ENCODE results near the gene PDGFRB.

DNA sequence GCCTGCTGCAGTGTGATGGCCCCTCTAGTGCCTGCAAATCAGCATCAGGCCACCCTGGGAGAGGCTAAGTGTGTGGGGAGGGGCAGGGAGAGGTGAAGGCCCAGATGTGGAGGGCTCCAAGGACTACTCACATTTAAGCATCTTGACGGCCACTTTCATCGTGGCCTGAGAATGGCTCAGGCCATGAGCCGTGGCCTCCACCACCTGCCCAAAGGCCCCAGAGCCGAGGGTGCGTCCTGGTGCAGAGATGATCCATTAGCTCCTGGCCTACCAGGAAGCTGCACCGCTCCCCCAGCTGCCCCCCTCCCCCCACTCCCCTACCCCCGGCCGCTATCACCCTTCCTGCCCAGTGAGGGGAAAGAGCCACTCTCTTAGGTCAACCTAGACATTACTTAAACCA is 31.0 kb downstream of the PDGFRB start:
- TF ChIP-seq POLR2A (IDR thresholded peaks at IDR 0.05) = no peak
- TF ChIP-seq, protein P1, sequence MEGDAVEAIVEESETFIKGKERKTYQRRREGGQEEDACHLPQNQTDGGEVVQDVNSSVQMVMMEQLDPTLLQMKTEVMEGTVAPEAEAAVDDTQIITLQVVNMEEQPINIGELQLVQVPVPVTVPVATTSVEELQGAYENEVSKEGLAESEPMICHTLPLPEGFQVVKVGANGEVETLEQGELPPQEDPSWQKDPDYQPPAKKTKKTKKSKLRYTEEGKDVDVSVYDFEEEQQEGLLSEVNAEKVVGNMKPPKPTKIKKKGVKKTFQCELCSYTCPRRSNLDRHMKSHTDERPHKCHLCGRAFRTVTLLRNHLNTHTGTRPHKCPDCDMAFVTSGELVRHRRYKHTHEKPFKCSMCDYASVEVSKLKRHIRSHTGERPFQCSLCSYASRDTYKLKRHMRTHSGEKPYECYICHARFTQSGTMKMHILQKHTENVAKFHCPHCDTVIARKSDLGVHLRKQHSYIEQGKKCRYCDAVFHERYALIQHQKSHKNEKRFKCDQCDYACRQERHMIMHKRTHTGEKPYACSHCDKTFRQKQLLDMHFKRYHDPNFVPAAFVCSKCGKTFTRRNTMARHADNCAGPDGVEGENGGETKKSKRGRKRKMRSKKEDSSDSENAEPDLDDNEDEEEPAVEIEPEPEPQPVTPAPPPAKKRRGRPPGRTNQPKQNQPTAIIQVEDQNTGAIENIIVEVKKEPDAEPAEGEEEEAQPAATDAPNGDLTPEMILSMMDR (IDR thresholded peaks at IDR 0.05) = no peak
